Middle frontal gyrus (tissue), 1 donor: ENCODE results near the gene SORBS2.

Experiments
- DNase-seq: peaks from one replicate; pipeline ENCODE4 v3.0.0-alpha.2; 2015; ENCODE audit warnings: low spot score; ENCODE audit errors: extremely low spot score

Gene SORBS2

DNA sequence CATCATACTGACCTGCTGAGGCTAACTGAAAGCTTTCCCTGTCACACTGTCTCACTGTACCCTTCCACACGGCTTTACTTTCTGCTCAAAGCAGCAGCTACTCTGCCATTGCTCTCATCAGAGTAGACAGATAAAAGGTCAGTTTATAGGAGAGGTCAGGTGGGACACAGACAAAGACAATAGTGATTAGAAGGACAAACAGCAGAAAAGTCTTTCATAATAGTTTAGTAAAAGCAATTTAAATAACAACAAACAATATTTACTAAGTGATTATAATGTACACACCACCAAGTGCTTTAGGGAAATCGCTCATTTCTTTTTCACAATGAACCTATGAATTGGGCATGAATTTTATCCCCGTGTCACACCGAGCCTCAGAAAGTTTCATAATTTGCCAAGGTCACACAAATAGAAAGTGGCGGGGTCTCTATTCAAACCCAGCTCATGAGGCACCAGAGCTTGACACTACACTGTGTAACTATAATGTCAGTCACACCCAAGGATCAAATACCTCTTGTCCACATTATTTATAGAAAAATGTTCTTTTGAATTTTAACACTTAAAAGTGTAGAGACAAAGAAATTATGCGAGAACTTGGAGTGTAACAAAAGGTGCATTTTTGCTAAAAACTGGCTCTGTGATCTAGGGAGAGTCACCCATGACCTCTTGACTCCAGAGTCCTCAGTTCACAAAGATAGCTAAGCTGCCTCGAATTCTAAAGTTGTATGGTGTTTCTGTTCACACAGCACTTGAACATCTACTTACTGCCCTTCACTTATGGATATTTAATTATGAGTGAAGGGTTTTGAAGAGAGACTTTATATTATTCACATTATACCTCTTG lies 24.5 kb upstream of the SORBS2 start:
- DNase-seq: no peak

DNA sequence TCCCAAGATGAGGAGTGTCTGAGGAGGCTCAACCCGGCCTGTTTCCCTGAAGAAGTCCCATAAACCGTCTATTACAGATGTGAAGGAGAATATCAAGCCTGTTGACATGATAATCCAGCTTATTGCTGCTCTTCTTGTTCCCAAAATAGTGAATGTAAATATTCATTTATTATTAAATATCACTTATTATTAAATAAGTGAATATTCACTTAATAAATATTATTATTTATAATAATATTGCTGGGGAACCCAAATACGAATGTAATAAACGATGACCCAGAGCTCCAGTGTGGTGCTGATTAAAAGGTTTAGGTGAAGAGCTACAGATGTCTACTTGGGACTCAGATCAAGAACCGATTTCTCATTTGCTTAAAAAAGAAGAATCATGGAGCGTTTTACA lies 23.8 kb upstream of the SORBS2 start:
- no peak for DNase-seq

GRCh38 chr4:185835336-185835735 lies 23.3 kb upstream of the SORBS2 start:
- no peak for DNase-seq

GRCh38 chr4:185834778-185835177 lies 22.8 kb upstream of the SORBS2 start:
- no peak for DNase-seq

DNA sequence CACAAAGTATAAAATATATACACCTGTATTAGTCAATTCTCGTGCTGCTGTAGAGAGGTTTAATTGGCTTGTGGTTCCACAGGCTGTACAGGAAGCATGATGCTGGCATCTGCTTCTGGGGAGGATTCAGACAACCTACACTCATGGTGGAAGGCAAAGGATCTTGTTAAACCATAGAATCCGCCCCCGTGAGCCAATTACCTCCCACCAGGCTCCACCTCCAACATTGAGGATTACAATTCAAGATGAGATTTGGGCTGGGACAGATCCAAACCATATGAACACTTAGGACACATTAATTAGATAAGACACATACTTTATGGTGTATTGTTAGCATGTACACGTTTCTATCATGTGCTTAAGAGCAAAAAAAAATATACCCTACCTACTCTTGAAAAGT lies 22.1 kb upstream of the SORBS2 start:
- no peak for DNase-seq

DNA sequence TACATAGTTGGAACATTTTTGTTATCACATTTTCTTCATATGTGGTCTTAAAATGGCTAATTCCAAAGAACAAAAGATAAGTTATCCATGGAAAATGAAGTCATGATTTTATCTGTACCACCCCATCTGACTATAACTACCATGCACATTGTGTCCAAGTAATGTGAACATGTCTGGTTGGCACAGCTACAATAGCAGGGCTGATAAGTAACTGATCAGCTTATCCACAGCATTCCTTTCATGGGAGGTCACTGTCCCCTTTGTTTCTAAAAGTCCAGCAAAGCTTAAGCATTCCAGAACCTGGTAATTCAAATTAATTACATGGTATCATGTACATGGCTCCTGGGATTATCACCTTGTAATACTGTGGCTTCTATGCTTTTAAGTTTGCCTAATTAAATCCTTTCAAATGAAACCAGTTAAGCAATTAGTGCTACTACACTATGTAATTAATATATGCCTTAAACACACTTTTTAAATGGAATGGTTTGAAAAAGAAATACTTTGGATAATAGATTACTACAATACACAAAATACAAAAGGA lies 21.1 kb upstream of the SORBS2 start:
- DNase-seq: no peak

GRCh38 chr4:185831125-185831815 lies 19.3 kb upstream of the SORBS2 start:
- no peak for DNase-seq

DNA sequence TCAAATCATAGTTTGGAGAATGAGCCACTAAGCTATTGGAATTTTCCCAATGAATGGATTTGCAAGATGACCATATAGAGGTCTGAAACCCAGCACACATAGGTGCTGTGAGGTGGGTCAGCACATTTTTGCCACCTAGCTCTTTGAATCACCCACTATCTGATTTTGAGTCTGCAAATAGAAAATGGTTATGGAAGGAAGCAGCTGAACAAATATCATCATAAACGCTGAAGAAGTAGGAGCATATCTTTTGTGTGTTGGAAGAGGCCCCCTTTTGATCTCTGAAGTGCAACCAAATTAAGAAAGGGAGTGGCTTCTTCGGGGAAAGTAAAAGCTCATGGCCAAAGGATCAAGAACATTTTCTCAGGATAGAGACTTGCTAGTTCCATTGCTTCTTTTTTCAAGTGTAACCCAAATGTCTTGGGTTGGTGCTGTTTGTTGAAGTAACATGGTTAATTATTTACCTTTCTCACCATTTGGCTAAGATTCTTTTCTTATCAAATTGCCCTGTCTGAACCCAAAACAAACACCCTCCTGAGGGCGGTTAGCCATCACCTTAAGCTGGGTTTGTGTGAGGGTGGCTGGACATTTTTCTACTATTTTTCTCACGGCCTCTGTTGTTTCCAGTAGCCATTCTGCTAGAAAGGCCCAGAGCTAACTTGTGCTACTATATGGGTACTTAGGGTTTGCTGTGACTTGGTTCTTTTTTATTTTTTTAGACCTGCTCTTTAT lies 18.4 kb upstream of the SORBS2 start:
- no peak for DNase-seq

DNA sequence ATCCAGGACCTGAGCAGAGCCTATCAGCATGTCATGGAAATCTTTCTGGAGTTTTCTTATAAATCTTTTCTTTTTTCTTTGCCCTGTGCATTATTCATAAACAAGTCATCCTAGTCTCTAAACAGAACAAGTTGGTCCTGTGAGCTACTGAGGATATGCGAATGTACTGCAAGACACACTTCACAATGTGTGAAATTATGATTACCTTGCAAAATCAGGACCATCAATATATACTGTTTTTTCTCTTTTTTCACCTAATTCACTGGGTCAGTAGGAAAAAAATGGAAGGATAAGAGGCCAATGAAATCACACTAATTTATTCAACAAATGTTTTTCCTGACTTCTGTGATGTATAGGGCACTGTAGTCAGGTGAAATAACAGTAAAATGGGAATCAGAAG lies 14.4 kb upstream of the SORBS2 start:
- no peak for DNase-seq

DNA sequence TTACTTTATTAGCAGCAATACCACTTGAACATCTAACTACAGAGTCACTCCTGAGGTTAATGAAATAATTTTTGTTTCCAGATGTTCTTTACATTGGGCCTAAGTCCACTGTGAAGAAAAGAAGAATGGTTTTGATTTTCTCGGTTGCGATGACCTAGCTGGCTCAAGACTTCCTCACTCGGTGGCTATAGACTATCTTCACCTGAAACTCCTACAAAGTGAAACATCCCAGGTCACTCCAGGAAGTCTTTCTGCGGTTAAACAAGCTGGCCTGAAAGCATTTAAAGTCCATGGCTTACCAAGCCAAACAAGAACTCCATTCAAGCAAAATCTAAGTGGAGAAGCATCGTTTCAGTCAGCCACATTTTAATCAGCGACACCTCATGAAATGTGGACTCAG lies 13.7 kb upstream of the SORBS2 start:
- no peak for DNase-seq

- DNase-seq: no peak
Observed at GRCh38 chr4:185822791-185823190, 10.8 kb upstream of the SORBS2 start.

DNA sequence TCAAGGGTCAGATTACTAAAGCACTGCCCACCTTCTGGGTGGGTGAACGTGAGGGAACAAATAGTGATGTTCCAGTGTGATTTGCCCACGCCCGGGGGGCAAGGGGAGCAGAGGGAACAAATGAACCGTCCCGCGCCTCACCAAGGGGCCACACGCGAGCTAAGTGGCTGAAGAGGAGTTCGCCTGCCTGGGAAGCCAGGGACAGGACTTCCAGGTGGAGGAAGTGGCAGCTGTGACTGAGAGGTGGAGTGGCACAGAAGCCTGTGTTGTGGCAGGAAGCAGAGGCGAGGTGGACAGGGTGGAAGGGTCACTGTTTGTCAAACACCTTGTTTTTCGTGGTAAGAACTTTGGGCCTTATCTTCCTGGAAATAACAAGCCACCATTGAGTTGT lies 9.0 kb upstream of the SORBS2 start:
- DNase-seq: no peak

DNA sequence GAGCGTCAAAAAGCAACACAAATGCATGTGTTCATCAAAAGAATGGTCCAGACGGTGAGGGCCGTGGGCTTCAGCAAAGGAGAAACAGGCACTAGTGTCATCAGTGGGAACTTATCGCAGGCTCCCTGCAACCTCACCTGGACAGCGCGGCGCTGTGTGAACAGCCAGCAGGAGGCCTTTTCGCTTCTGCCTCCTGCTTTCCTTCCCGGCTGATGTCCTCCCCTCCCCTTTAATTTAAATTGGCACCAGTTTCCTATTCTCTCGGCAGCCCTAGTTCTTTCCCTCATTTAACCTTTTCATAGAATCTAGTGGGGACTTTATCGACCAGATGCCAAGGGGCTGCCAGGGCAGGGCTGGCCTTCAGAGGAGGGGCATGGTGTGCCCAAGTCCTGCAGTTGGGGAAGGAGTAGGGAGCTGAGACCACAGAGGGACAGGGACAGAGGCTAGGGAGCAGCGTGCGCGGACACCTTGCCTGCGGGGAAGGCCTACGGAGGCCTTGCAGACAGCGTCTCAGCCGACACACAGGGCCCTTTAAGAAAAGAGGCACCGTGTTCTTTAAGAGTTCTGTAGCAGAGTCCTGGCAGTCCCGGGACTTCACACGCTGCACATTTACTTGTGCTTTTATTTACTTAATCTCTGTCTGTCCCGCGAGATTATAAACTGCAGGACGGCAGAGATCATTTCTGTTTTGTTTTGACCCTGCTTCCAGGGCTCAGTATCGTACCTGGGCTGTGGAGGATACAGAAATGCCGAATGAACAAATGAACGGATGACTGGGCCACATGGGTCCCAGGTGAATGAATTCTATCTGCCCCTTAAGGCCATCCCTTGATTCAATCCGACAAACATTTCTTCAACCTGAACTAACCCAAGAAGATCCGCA lies 8.4 kb upstream of the SORBS2 start:
- no peak for DNase-seq

GRCh38 chr4:185819144-185819543 lies 7.2 kb upstream of the SORBS2 start:
- no peak for DNase-seq

- DNase-seq: no peak
Observed at GRCh38 chr4:185817403-185817818, 5.4 kb upstream of the SORBS2 start.

DNA sequence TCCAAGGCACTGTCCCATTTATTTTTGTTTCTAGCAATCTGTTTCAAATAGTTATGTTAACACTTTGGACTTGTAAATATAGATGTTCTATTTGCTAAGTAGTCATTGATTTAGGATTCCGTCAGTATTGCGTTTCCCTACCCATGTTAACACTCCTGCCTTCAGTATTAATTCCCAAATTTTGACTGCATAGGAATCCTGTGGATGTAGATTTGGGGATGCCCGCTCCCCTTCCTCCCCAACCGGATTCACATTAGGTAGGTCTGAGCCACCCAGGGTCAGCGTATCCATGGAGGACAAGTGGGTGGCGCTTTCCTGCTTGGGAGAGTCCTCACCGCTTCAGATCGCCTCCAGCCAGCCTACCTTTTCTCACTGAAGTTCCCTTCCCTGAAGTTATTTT lies 1.1 kb upstream of the SORBS2 start:
- no peak for DNase-seq

DNA sequence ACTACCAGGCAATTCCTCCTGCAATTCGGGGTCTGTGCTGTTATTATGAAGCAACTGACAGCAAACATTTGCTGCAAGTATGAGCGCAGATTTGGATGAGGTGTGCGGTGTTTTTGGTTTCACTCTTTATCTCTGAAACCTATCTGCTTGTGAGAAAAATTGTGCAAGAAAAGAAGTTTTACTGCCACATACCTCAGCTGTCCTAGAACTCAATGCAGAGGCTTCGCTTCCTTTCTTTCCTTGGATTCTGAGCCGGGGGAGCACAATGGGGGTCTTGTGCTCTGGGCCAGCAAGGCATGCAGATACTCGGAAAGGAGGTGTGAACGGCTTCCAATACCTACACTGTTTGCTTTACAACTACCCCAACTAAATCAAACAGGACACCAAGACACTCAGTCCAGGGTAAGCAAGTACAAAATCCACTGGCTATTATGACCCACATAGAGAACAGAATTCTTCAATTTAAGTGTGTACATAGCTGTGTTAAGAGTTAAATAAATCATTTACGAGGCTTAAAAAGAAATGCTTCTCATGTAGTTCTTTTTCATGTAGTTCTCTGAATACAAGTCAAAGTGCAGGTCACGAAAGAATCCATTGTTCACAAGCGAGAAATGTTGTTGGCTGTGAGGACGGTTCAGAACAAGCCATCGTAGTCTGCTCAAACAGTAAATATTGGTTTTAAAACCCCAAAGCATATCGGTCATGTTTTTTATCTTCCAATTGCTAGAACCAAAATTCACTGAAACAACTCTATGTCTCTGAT lies 1.1 kb downstream of the SORBS2 start:
- no peak for DNase-seq

- no peak for DNase-seq
Observed at GRCh38 chr4:185809533-185810071, 2.4 kb downstream of the SORBS2 start.

- no peak for DNase-seq
Observed at GRCh38 chr4:185809121-185809520, 2.9 kb downstream of the SORBS2 start.

DNA sequence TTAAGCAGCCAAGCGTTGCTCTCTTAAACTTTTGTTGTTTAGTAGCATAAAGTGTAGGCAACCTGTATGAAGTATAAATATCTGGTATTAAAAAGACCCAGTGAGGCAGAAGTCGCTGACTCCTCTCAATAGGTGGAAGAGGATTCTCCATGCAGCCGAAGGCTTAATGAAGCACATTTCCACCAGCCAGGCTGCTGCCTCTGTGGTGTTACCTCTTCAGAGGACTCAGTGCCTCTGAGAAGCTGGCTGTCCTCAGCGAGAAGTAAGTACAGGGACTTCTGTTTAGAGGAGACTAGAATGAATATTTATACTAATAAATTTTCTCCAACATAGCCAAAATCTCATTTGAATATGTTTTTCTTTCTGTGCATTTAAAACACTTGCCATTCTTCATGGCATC lies 6.0 kb downstream of the SORBS2 start:
- no peak for DNase-seq
